GM19328 (cell line): ENCODE measurements around the gene FAM76B.

Experiments used
- ATAC-seq: cut with Tn5 transposase; IDR thresholded peaks from one replicate; pipeline ENCODE4 v1.9.1; 2021; ENCODE audit warnings: mild to moderate bottlenecking, moderate library complexity; ENCODE audit not compliant: unreplicated experiment

FAM76B gene

DNA sequence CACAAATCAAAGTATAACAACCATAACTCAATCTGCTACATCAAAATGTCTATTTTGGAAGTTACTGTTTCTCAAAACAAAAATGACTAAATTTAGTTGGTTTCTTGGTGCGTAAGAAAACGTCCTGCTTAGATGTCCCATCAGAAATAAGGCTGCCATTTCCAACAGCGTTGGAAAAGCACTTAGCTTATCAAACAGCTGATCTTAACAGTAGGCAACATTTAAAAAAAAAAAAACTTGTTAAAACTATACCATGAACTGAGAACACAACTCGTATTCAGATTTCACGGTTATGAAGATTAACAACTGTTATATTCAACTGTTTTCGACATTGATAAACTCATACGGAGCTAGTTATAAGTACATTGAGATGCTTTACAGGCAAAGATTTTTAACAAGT is 3.1 kb upstream of the FAM76B start:
- ATAC-seq = no peak

DNA sequence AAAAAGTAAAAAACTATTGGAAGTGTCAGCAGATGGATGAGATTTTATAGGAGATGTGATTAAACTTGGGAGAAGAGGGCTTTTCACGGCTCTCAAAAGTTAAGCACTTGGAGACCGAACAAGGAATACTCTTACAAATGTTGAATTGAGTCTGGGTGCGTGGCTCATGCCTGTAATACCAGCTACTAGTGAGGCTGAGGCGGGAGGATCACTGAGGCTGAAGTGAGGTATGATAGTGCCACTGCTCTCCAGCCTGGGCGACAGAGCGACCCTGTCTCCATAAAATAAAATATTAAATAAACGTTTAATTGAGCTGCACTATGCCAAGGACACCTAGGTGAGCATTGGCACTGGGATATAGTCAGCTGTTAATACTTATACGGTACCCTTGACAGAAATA is 2.6 kb upstream of the FAM76B start:
- ATAC-seq = no peak

DNA sequence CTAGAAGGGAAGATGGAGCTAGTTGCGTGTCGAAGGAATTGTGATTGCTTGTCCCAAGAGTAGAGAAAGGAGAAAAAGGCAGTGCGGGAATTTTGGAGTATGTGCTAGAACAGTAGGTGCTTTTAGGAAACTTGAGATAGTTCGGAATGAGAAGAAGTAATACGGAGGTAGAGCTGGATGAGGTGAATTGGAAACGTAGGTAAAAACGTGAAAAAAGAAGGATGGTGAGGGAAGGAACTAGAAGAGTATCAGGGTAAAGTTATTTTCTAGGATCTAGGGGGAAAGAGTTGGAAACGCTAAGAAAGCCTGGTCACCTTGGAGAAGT is 2.1 kb upstream of the FAM76B start:
- ATAC-seq = no peak

DNA sequence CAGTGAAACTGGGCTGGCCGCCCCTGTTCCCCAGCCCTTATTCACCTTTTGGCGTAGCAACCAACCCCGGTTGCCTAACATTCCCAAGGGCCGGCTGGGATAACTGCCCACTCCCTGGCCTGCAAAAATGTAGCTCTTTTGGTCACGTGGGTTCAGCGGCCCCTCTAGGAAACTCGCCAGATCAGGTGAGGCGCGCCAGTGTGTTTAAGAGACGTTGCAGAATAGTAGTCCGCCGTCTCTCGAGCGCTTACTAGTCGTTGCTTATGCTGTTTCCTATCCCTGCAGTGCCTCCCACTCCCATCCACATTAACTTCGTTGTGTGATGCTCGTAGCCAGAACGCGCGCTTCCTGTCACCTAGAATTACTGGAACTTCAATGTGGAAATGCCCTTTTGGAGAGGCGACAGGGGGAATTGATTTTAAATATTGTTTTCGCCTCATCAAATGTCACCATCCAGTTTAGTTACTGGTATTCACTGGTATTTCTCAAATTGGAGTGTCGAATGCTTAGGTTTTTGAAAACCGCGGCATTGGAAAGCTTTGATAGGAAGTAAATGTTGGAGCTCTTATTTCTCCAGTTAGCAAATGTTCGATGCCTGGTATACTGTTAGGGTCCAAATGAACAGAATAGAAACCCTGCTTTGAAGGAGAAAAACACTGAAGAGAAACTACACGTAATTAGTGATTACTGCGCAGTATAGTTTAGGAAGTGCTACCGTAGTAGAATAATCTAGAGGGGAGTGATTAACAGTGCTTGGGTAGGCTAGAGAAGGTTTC is 1.5 kb upstream of the FAM76B start:
- ATAC-seq = peak; percentile 8

DNA sequence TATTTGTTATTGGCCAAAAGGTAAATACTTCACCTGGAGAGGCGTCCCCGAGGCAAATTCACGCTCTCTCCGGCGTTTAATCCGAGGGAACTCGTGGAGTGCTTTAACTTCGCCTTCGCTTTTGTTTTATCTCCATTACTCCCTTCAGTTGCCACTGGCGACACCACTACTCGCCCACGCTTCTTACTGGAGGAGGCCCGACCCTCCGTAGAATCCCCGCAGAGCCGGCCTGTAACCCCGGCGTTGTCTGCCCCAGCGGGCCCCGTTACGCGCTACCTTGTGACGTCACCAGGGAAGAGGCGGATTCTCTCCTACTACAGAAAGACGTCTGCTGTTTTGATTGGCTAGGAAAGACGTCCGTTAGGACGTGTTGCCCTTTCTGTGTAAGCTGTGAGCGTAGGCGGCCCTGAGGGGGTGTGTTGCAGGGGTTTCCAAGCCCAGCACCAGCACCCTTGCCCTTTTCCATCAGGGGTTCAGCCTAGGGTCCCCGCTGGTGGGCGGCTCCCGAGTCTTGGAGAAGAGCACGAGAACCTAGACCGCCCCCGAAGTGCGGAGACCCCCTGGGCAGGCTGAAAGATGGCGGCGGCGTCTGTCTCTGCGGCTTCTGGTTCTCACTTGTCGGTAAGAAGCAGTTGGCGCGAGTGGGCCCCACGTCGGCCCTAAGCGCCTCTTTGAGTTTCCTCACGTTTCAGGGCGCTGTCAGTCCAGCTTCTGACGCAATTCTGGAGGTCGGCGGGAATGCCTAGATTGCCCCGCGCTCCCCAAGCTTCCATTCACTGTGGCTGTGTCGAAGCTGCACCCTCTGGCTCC is 746 bp upstream of the FAM76B start, which contains the start of gene CEP57:
TSS of gene CEP57 (plus strand) at position 376 of the 810 bp plus-strand sequence. CDS start at position 577, 201 bp downstream.
- ATAC-seq = peak; percentile 58

DNA sequence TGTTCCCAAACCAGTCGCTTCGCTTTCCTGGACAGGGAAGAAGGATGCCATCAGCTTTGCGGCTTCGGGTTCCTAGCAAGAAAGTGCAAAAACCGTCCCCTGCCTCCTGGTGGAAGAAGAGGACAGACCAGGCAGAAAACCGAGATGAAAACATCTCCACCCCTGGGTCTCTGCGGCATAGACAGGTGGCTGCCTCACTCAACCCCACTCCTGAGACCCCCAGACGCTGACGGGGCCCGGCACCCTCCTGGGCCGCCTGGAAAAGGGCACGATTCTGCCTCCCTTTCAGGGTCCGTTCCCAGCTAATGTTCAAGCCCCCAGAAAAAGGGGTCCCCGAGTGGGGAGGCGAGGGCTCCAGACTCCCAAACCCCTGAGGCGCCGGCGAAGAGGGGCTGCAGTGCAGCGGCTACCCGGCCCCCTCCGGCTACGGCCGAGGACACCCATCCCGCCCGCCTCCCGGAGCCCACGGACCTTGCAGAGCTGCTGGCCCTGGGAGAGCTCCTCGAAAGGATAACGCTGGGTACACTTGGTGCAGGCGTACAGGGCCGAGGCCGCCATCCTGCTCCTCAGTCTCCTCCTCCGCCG is 569 bp downstream of the FAM76B start:
- ATAC-seq = no peak

DNA sequence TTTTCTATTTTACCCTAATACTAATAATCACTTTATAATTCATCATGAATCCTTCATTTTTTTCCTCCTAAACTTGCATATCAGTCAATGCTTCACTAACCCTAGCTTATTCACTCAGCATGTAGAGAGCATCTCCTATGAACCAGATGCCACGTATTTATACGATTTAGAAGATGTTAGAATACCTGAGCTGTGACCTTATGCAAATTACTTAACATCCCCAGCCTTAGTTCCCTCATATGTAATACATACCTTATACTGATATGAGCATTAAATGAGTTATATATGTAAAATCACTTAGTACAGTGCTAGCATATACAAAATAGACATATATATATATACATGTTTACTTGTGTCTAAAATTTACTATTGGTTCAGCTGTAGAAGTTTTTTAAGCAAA is 9.0 kb downstream of the FAM76B start:
- no peak for ATAC-seq

DNA sequence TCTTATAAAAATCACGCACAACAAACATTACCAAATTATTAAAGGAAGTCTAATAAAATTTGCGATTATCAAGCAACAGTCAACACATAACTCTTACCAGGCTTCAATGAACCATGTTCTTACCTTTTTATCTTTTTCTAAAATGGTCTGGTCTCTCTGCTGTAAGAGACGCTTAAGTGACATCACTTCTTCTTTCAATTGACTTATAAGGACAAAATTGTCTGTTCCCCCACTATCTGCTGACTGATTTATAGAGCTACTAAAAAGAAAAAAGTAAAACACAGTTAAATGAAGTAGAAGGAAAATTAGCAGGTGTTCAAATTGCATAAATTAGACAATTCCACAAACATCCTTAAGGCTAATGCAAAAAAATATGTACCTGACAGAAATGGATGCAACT is 10.9 kb downstream of the FAM76B start:
- ATAC-seq = no peak

DNA sequence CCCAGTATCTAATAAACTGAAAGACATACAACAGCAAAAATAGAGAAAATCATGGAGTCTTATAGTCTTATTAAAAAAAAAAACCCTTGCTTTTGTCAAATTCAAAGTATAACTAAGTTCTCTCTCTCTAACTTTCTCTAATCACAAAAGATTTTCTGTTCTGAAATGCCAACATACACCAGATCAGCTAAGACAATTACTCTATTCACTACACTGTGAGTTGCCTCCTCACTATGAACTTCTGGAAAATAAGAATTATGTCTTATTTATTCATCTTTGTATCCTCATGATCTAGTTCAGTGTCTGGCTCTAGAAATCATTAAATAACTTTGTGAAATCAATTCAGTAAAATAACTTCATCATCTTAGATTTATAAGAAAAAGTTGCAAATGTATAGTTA is 12.7 kb downstream of the FAM76B start:
- ATAC-seq = no peak

DNA sequence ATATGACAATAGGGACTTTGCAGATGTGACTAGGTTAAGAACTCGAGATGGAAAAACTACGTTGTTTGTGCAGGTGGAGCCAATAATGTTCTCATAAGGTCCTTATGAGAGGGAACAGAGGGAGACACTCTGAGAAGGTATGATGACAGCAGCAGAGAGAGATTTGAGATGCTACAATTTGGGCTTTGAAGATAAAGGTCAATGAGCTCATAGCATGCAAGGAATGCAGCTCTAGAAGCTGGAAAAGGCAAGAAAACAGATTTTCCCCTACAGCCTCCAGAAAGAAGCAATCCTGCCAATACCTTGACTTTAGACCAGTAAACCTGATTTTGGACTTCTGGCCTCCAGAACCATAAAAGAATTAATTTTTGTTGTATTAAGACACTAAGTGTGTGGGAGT is 21.1 kb downstream of the FAM76B start:
- no peak for ATAC-seq

DNA sequence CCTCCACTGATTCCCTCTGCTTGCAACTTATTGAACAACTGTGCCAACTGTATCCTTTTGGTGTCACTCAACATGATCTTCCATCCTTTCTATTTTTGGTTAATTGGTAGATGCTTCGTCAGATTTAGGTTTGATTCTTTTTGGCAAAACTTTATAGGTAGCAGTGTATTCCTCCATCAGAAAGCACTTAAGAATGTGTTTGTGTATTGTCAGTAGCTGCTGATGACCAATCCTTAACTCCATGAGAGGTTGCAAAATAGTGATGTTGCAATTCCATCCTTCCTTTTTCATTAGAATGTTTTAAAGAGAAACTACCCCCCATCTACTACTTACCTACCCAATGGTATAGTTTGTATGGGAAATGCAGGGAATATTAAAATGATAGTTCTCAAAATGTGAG is 22.1 kb downstream of the FAM76B start:
- no peak for ATAC-seq

DNA sequence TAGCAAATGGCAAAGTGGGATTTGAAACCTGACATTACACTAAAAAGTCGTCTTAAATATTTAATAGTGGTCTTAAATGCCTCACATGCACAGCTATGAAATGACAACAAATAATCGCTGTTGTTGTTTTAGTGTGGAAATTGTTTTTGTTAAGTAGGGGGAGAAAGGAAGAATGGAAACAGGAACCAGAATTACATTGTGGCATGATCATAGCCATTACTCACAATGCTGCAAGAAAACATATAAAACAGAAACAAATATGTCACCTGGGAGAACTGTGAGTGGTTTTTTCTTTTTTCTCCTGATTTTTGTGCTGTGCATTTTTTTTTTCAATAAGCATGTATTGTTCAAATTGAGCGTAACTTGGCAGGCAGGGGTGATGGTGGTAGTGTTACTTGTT is 22.9 kb downstream of the FAM76B start:
- ATAC-seq = no peak

DNA sequence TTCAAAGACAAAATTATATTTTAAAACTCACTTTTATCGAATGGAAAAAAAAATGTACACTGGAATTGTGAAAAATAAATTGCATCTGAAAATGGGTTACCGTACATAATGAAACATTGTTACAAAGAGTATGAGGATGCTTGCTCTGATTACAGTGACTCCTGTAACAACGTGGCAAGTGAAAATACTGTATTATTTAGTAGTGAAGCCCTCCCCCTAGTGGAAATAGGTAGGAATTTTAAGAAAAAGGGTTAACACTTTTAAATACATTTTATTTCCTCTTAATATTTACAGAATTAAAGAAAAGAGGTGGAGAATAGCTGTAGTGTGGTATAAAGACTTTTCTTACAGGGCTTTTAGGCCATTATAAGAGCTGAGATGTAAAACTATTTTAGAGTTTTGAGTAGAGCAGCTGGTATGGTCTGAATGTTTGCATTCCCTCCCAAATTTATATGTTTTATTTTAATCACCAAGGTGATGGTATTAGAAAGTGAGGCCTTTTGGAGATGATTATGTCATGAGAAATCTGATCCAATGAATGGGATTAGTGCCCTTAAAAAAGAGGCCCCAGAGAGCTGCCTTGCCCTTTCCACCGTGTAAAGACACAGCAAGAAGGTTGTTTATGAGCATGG is 25.2 kb downstream of the FAM76B start:
- ATAC-seq = no peak

DNA sequence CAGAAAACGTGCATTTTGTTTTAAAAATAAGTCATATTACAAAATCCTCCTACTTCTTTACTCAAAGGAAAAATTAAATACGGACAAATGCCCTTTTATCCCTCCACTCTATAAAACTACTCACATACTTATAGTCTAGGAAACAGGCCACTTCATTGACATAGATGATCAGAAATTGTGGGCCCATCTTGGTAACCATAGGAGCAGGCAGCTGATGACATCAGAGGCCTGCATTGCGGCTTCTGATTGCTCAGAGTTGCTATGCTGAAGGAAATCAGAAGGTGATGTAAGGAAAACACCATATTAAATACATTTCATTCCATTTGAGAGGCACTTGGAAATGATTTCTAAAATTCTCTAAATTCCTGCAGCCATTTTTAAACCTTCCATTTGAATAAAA is 27.0 kb downstream of the FAM76B start:
- ATAC-seq = no peak

DNA sequence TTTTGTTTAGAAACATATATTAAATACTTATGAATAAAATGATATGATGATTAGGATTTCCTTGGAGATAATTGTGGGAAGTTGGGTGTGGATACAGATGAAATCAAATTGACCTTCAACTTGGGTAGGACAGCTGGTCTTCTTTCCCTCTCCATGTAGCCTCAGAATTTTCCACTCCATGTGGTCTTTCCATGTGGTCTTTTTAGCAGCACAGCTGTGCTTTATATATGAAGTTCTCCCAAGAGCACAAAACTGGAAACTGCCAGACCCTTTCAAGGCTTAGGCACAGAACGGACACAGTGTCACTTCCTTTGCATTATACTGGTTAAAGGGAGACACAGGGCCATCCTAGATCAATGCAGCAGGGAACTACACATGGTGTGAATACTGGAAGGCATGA is 28.6 kb downstream of the FAM76B start:
- no peak for ATAC-seq

DNA sequence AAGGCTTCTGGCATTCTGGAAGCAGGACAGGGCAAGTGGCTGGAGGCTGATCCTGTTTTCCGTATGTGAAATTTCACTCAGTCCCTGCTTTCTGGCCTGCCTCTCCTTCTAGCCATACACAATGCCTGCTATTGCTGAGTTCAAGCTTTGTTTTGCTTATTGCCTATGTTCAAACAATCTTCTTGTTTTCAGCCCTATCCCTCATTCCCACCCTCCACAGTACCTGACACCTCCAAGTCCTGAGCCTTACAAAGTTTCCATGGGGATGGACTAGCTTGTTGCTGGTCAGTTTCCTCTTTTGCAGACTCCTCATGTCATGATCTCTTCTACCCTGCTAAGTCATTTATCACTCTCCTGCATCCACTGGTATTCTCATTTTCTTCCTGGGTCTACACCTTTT is 38.1 kb downstream of the FAM76B start:
- ATAC-seq = no peak

DNA sequence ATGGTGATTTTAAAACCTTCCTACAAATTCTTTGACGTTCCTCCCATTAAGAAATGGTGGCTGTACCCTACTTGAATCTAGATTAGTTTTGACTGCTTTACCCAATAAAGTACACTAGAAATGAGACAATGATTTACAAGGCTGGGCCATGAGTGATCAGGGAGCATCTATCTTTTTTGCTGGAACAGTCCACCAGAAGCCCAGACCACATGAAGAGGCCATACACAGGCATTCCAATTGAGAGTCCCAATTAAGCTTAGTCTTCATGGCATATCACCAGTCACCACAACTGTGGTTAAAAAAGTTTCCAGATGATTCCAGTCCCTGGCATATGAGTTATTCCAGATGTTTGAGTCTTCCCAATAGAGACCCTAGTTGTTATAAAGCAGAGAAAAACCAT is 39.5 kb downstream of the FAM76B start:
- ATAC-seq = no peak

DNA sequence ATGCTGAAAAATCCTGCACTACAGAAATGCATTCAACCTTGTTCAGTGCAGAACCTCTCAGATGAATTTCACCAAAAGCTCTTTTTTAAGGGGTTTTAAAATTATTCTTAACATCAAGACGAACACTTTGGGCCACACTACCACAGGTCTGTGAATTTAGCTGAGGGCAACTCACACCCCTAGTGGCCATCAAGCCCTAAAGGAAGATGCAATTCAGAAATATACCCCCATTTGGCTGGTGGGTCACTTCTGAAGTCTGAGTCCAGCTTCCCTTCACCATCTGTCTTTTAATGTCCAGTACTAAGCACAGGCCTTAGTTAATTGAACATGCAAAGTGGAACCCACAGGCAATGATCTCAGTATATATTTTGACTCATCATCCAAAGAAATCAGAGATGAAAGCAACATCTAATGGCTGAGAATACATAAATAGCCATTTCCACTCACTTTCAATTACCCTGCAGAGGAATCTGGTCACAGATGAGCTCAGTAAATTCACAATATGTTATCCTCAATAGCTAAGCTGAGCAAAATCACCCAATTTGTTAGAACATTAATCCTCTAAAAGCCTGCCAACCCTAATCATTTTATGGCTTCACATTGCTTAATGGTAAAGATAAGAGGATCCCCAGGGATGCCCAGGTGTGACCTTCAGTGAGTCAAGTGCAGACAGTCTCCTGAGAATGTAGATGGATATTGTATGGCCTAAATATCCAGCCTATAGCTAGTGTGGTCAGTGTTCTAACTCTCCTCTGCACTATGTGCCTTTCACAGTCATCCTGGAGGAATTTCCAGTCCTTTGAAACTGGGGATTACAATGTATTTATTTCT is 50.3 kb downstream of the FAM76B start:
- ATAC-seq = no peak

DNA sequence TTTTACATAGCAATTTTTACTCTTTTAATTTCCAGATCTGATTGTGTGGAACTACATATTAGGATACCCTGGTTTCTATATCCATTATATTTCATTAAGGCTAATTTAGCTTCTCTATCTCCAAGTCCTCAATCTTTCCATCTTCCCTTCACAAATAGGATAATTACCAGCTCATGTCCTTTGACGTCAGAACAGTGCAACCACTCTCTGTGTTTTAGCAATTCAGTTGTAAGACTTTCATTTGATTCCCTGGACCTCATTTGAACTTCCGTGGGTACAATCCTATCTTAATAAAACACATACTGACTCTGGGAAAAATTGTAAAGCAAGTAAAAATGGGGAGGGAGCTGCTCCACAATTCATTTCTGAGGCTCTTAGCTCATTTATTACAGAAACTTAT is 52.8 kb downstream of the FAM76B start:
- no peak for ATAC-seq

DNA sequence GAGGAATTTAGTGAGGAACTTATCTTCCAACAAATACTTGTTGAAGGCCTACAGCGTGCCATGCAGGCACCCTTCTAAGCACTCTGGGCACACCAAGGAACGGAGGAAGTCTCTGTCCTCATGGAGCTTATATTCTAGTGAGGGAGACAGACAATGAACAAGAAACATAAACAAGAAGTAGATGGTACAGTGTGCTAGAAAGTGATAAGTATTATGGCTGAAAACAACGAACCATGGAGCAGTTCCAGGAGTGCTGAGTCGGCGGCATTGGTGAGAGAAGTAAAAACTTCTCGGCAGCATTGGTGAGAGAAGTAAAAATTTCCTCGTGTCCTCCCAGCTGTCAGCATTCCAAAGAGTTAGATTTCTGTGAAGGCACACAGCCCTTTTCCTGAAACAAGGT is 53.2 kb downstream of the FAM76B start:
- no peak for ATAC-seq
